ENCODE data around the gene FKBP2. TPM values are rescaled to one million over a fixed set of nuclear protein-coding genes. Genes with fewer than 3 reads are reported as not detected.

FKBP2 gene
- total and polyA plus RNA-seq, 2 of the 4 experiments (the other 2 are of a cell fraction), result 36.2 to 76.4 TPM

Other genes starting within 250 kb of the FKBP2 start
- gene FLRT1, start 205.2 kb upstream of the FKBP2 start, total RNA-seq (2012; rRNA removed), result under 0.01 TPM in 2 replicates
- gene FLRT1, start 205.2 kb upstream of the FKBP2 start, polyA plus RNA-seq (2012; rRNA removed), result 0.07 TPM in 1 of 2 replicates, not detected in the other
- gene MACROD1, start 75.0 kb upstream of the FKBP2 start, total RNA-seq (2012; rRNA removed), result 2.5 and 4.2 TPM in 2 replicates
- 9.3 and 10.9 TPM in 2 replicates for gene MACROD1, start 75.0 kb upstream of the FKBP2 start, polyA plus RNA-seq (2012; rRNA removed)
- 363 and 489 TPM in 2 replicates for gene STIP1, start 54.9 kb upstream of the FKBP2 start, total RNA-seq (2012; rRNA removed)
- 189 and 201 TPM in 2 replicates for gene STIP1, start 54.9 kb upstream of the FKBP2 start, polyA plus RNA-seq (2012; rRNA removed)
- 0.36 and 0.56 TPM in 2 replicates for gene FERMT3, start 34.4 kb upstream of the FKBP2 start, total RNA-seq (2012; rRNA removed)
- gene FERMT3, start 34.4 kb upstream of the FKBP2 start, polyA plus RNA-seq (2012; rRNA removed), result 2.3 and 2.5 TPM in 2 replicates
- 43.0 and 81.9 TPM in 2 replicates for gene TRPT1, start 14.9 kb upstream of the FKBP2 start, total RNA-seq (2012; rRNA removed)
- gene TRPT1, start 14.9 kb upstream of the FKBP2 start, polyA plus RNA-seq (2012; rRNA removed), result 63.2 and 64.2 TPM in 2 replicates
- 21.3 and 24.4 TPM in 2 replicates for gene NUDT22, start 14.8 kb upstream of the FKBP2 start, total RNA-seq (2012; rRNA removed)
- 44.6 and 55.3 TPM in 2 replicates for gene NUDT22, start 14.8 kb upstream of the FKBP2 start, polyA plus RNA-seq (2012; rRNA removed)
- 2.2 and 3.9 TPM in 2 replicates for gene DNAJC4, start 10.5 kb upstream of the FKBP2 start, total RNA-seq (2012; rRNA removed)
- gene DNAJC4, start 10.5 kb upstream of the FKBP2 start, polyA plus RNA-seq (2012; rRNA removed), result 22.8 and 30.3 TPM in 2 replicates
- gene VEGFB, start 6.5 kb upstream of the FKBP2 start, total RNA-seq (2012; rRNA removed), result 3.0 and 3.9 TPM in 2 replicates
- gene VEGFB, start 6.5 kb upstream of the FKBP2 start, polyA plus RNA-seq (2012; rRNA removed), result 23.9 and 25.1 TPM in 2 replicates
- 176 and 206 TPM in 2 replicates for gene PPP1R14B, start 5.8 kb downstream of the FKBP2 start, total RNA-seq (2012; rRNA removed)
- 257 and 355 TPM in 2 replicates for gene PPP1R14B, start 5.8 kb downstream of the FKBP2 start, polyA plus RNA-seq (2012; rRNA removed)
- 24.9 and 26.9 TPM in 2 replicates for gene PLCB3, start 10.4 kb downstream of the FKBP2 start, total RNA-seq (2012; rRNA removed)
- gene PLCB3, start 10.4 kb downstream of the FKBP2 start, polyA plus RNA-seq (2012; rRNA removed), result 23.9 and 25.9 TPM in 2 replicates
- 27.5 and 30.3 TPM in 2 replicates for gene BAD, start 43.6 kb downstream of the FKBP2 start, total RNA-seq (2012; rRNA removed)
- 68.0 and 88.6 TPM in 2 replicates for gene BAD, start 43.6 kb downstream of the FKBP2 start, polyA plus RNA-seq (2012; rRNA removed)
- 2.8 and 3.6 TPM in 2 replicates for gene GPR137, start 44.8 kb downstream of the FKBP2 start, total RNA-seq (2012; rRNA removed)
- gene GPR137, start 44.8 kb downstream of the FKBP2 start, polyA plus RNA-seq (2012; rRNA removed), result 26.0 and 31.8 TPM in 2 replicates
- not detected in 2 replicates for gene KCNK4, start 50.2 kb downstream of the FKBP2 start, total RNA-seq (2012; rRNA removed)
- gene KCNK4, start 50.2 kb downstream of the FKBP2 start, polyA plus RNA-seq (2012; rRNA removed), result not detected in 2 replicates
- gene CATSPERZ, start 59.3 kb downstream of the FKBP2 start, total RNA-seq (2012; rRNA removed), result not detected in 2 replicates
- gene CATSPERZ, start 59.3 kb downstream of the FKBP2 start, polyA plus RNA-seq (2012; rRNA removed), result not detected in 2 replicates
- 10.2 and 10.3 TPM in 2 replicates for gene ESRRA, start 64.4 kb downstream of the FKBP2 start, total RNA-seq (2012; rRNA removed)
- gene ESRRA, start 64.4 kb downstream of the FKBP2 start, polyA plus RNA-seq (2012; rRNA removed), result 15.0 and 15.8 TPM in 2 replicates
- 202 and 206 TPM in 2 replicates for gene TRMT112, start 76.5 kb downstream of the FKBP2 start, total RNA-seq (2012; rRNA removed)
- gene TRMT112, start 76.5 kb downstream of the FKBP2 start, polyA plus RNA-seq (2012; rRNA removed), result 173 and 206 TPM in 2 replicates
- 120 and 160 TPM in 2 replicates for gene PRDX5, start 77.0 kb downstream of the FKBP2 start, total RNA-seq (2012; rRNA removed)
- 292 and 332 TPM in 2 replicates for gene PRDX5, start 77.0 kb downstream of the FKBP2 start, polyA plus RNA-seq (2012; rRNA removed)
- 1.3 and 1.7 TPM in 2 replicates for gene CCDC88B, start 99.1 kb downstream of the FKBP2 start, total RNA-seq (2012; rRNA removed)
- gene CCDC88B, start 99.1 kb downstream of the FKBP2 start, polyA plus RNA-seq (2012; rRNA removed), result 2.5 and 3.1 TPM in 2 replicates
- 43.3 and 52.9 TPM in 2 replicates for gene RPS6KA4, start 118.1 kb downstream of the FKBP2 start, total RNA-seq (2012; rRNA removed)
- 38.8 and 46.7 TPM in 2 replicates for gene RPS6KA4, start 118.1 kb downstream of the FKBP2 start, polyA plus RNA-seq (2012; rRNA removed)